ENCODE results near the gene TMED10.

TMED10 gene

GRCh38 chr14:75181293-75182062, 5.1 kb upstream of the TMED10 start:
- H3K4me1 ChIP-seq (ENCODE audit: control extremely low read depth in 1 of 4, control insufficient read depth in 4 of 4, insufficient read depth in 4 of 4, low read length in 3 of 4), result peaks cover 0 to 30% (median 4%) of the 10 kb centered on the region in 4 experiments
- CTCF ChIA-PET, result interaction anchor here (0.6 to 1.2 kb wide), 4 partner anchors 21 to 121 kb away, joined by 3 to 5 read pairs (median 3); no protein-coding TSS in a partner anchor
- peaks cover 0 to under 1% (median 0%) of the 10 kb centered on the region in 5 experiments for H3K27me3 ChIP-seq (replicated peaks in 2 of 5; ENCODE audit: control insufficient read depth in 4 of 5, insufficient read depth in 5 of 5, low read length in 4 of 5)
- DNase-seq, result no peak
- no peak overlapping the region for H3K27ac ChIP-seq (ENCODE audit: insufficient read depth in 1 of 2, low read depth in 1 of 2, low read length in 2 of 2, poor library complexity in 1 of 2, severe bottlenecking in 2 of 2)
- H3K9me3 ChIP-seq (ENCODE audit: control extremely low read depth in 1 of 5, control insufficient read depth in 4 of 5, insufficient read depth in 2 of 5, low read depth in 1 of 5, low read length in 4 of 5), result no peaks in the 10 kb centered on the region
- POLR2A ChIA-PET, result no interaction called here
- H3K36me3 ChIP-seq (ENCODE audit: control insufficient read depth in 4 of 4, insufficient read depth in 4 of 4, low read length in 3 of 4), result no peaks in the 10 kb centered on the region
- H3K4me3 ChIP-seq (ENCODE audit: control insufficient read depth in 1 of 7, extremely low read depth in 1 of 7, insufficient read depth in 4 of 7, low read depth in 2 of 7, low read length in 6 of 7), result no peak overlapping the region
- WGBS (ENCODE audit: insufficient coverage), result 100% methylated on average over 1 of the region's 1 CpG

- 0% methylated on average over 9 of the region's 10 CpGs for WGBS (ENCODE audit: insufficient coverage)
- Histone ChIP-seq H3K36me3 (ENCODE audit: control insufficient read depth in 4 of 4, insufficient read depth in 4 of 4, low read length in 3 of 4) (peaks cover 0 to 3% (median under 1%) of the 10 kb centered on the region in 4 experiments), H3K9me3 (ENCODE audit: control extremely low read depth in 1 of 5, control insufficient read depth in 4 of 5, insufficient read depth in 2 of 5, low read depth in 1 of 5, low read length in 4 of 5) (no peaks in the 10 kb centered on the region), H3K27ac (ENCODE audit: insufficient read depth in 1 of 2, low read depth in 1 of 2, low read length in 2 of 2, poor library complexity in 1 of 2, severe bottlenecking in 2 of 2) (peak overlapping the region; percentile 99 to 100), H3K4me3 (ENCODE audit: control insufficient read depth in 1 of 7, extremely low read depth in 1 of 7, insufficient read depth in 4 of 7, low read depth in 2 of 7, low read length in 6 of 7) (peak overlapping the region; percentile 46 to 95 (median 89)), H3K27me3 (replicated peaks in 2 of 5; ENCODE audit: control insufficient read depth in 4 of 5, insufficient read depth in 5 of 5, low read length in 4 of 5) (no peaks in the 10 kb centered on the region), H3K4me1 (ENCODE audit: control extremely low read depth in 1 of 4, control insufficient read depth in 4 of 4, insufficient read depth in 4 of 4, low read length in 3 of 4) (peaks cover 0 to 19% (median 13%) of the 10 kb centered on the region in 4 experiments)
- ChIA-PET POLR2A (interaction anchor here (0.6 to 1.5 kb wide), 6 partner anchors 13 to 107 kb away, joined by 3 to 7 read pairs (median 5); partner anchors contain the start of gene FOS), CTCF (interaction anchor here (1.1 to 3.1 kb wide), 3 partner anchors 13 to 93 kb away, joined by 3 to 9 read pairs (median 4); no protein-coding TSS in a partner anchor)
- peak in 1 of 3 donors; percentile 91 for DNase-seq
Observed at GRCh38 chr14:75175677-75176141, 703 bp downstream of the TMED10 start.

- 80% methylated on average over 2 of the region's 2 CpGs for WGBS (ENCODE audit: insufficient coverage)
- POLR2A ChIA-PET, result no interaction called here
Observed at GRCh38 chr14:75174066-75174465, 2.3 kb downstream of the TMED10 start.

GRCh38 chr14:75170772-75171171, 5.6 kb downstream of the TMED10 start:
- Histone ChIP-seq H3K36me3 (ENCODE audit: control insufficient read depth in 4 of 4, insufficient read depth in 4 of 4, low read length in 3 of 4) (peaks cover 0 to 5% (median under 1%) of the 10 kb centered on the region in 4 experiments), H3K9me3 (ENCODE audit: control extremely low read depth in 1 of 5, control insufficient read depth in 4 of 5, insufficient read depth in 2 of 5, low read depth in 1 of 5, low read length in 4 of 5) (no peaks in the 10 kb centered on the region), H3K27me3 (replicated peaks in 2 of 5; ENCODE audit: control insufficient read depth in 4 of 5, insufficient read depth in 5 of 5, low read length in 4 of 5) (no peaks in the 10 kb centered on the region), H3K27ac (ENCODE audit: insufficient read depth in 1 of 2, low read depth in 1 of 2, low read length in 2 of 2, poor library complexity in 1 of 2, severe bottlenecking in 2 of 2) (no peak overlapping the region), H3K4me1 (ENCODE audit: control extremely low read depth in 1 of 4, control insufficient read depth in 4 of 4, insufficient read depth in 4 of 4, low read length in 3 of 4) (peaks cover 0 to 19% (median 7%) of the 10 kb centered on the region in 4 experiments), H3K4me3 (ENCODE audit: control insufficient read depth in 1 of 7, extremely low read depth in 1 of 7, insufficient read depth in 4 of 7, low read depth in 2 of 7, low read length in 6 of 7) (no peak overlapping the region)
- 100% methylated on average over 1 of the region's 4 CpGs for WGBS (ENCODE audit: insufficient coverage)
- POLR2A ChIA-PET, result no interaction called here
- no peak for DNase-seq
- CTCF ChIA-PET, result interaction anchor here (2.1 kb wide), 1 partner anchor 124 kb away, joined by 5 read pairs; no protein-coding TSS in a partner anchor

More at GRCh38 chr14:75174066-75174465, 2.3 kb downstream of the TMED10 start:
- no peaks in the 10 kb centered on the region for H3K9me3 ChIP-seq (ENCODE audit: control extremely low read depth in 1 of 5, control insufficient read depth in 4 of 5, insufficient read depth in 2 of 5, low read depth in 1 of 5, low read length in 4 of 5)
- peaks cover 0 to 3% (median under 1%) of the 10 kb centered on the region in 4 experiments for H3K36me3 ChIP-seq (ENCODE audit: control insufficient read depth in 4 of 4, insufficient read depth in 4 of 4, low read length in 3 of 4)
- no peak for DNase-seq
- no peak overlapping the region for H3K4me3 ChIP-seq (ENCODE audit: control insufficient read depth in 1 of 7, extremely low read depth in 1 of 7, insufficient read depth in 4 of 7, low read depth in 2 of 7, low read length in 6 of 7)
- H3K27ac ChIP-seq (ENCODE audit: insufficient read depth in 1 of 2, low read depth in 1 of 2, low read length in 2 of 2, poor library complexity in 1 of 2, severe bottlenecking in 2 of 2), result no peak overlapping the region
- H3K4me1 ChIP-seq (ENCODE audit: control extremely low read depth in 1 of 4, control insufficient read depth in 4 of 4, insufficient read depth in 4 of 4, low read length in 3 of 4), result peaks cover 0 to 22% (median 14%) of the 10 kb centered on the region in 4 experiments
- CTCF ChIA-PET, result interaction anchor here (1.5 kb wide), 1 partner anchor 10 kb away, joined by 4 read pairs; no protein-coding TSS in a partner anchor
- H3K27me3 ChIP-seq (replicated peaks in 2 of 5; ENCODE audit: control insufficient read depth in 4 of 5, insufficient read depth in 5 of 5, low read length in 4 of 5), result no peaks in the 10 kb centered on the region

- ChIA-PET CTCF (interaction anchor here (1.0 to 2.1 kb wide), 6 partner anchors 10 to 126 kb away, joined by 3 to 5 read pairs (median 4); no protein-coding TSS in a partner anchor), POLR2A (interaction anchor here (0.6 kb wide), 1 partner anchor 27 kb away, joined by 3 read pairs; no protein-coding TSS in a partner anchor)
Observed at GRCh38 chr14:75168586-75169335, 7.7 kb downstream of the TMED10 start.

GRCh38 chr14:75167325-75167724, 9.1 kb downstream of the TMED10 start:
- WGBS (ENCODE audit: insufficient coverage), result no CpG with 5 or more reads among the region's 2 CpGs

More at GRCh38 chr14:75168586-75169335, 7.7 kb downstream of the TMED10 start:
- Histone ChIP-seq H3K27ac (ENCODE audit: insufficient read depth in 1 of 2, low read depth in 1 of 2, low read length in 2 of 2, poor library complexity in 1 of 2, severe bottlenecking in 2 of 2) (no peak overlapping the region), H3K27me3 (replicated peaks in 2 of 5; ENCODE audit: control insufficient read depth in 4 of 5, insufficient read depth in 5 of 5, low read length in 4 of 5) (no peaks in the 10 kb centered on the region), H3K9me3 (ENCODE audit: control extremely low read depth in 1 of 5, control insufficient read depth in 4 of 5, insufficient read depth in 2 of 5, low read depth in 1 of 5, low read length in 4 of 5) (no peaks in the 10 kb centered on the region), H3K4me3 (ENCODE audit: control insufficient read depth in 1 of 7, extremely low read depth in 1 of 7, insufficient read depth in 4 of 7, low read depth in 2 of 7, low read length in 6 of 7) (no peak overlapping the region), H3K4me1 (ENCODE audit: control extremely low read depth in 1 of 4, control insufficient read depth in 4 of 4, insufficient read depth in 4 of 4, low read length in 3 of 4) (peaks cover 0 to 5% (median 0%) of the 10 kb centered on the region in 4 experiments), H3K36me3 (ENCODE audit: control insufficient read depth in 4 of 4, insufficient read depth in 4 of 4, low read length in 3 of 4) (peaks cover 0 to 6% (median under 1%) of the 10 kb centered on the region in 4 experiments)
- 100% methylated on average over 2 of the region's 3 CpGs for WGBS (ENCODE audit: insufficient coverage)
- no peak for DNase-seq

More at GRCh38 chr14:75167325-75167724, 9.1 kb downstream of the TMED10 start:
- no peak for DNase-seq
- CTCF ChIA-PET, result interaction anchor here (1.1 to 1.9 kb wide), 5 partner anchors 9 to 133 kb away, joined by 3 to 5 read pairs (median 4); no protein-coding TSS in a partner anchor
- Histone ChIP-seq H3K4me3 (ENCODE audit: control insufficient read depth in 1 of 7, extremely low read depth in 1 of 7, insufficient read depth in 4 of 7, low read depth in 2 of 7, low read length in 6 of 7) (no peak overlapping the region), H3K9me3 (ENCODE audit: control extremely low read depth in 1 of 5, control insufficient read depth in 4 of 5, insufficient read depth in 2 of 5, low read depth in 1 of 5, low read length in 4 of 5) (no peaks in the 10 kb centered on the region), H3K27ac (ENCODE audit: insufficient read depth in 1 of 2, low read depth in 1 of 2, low read length in 2 of 2, poor library complexity in 1 of 2, severe bottlenecking in 2 of 2) (no peak overlapping the region), H3K4me1 (ENCODE audit: control extremely low read depth in 1 of 4, control insufficient read depth in 4 of 4, insufficient read depth in 4 of 4, low read length in 3 of 4) (peaks cover 0 to 4% (median 0%) of the 10 kb centered on the region in 4 experiments), H3K27me3 (replicated peaks in 2 of 5; ENCODE audit: control insufficient read depth in 4 of 5, insufficient read depth in 5 of 5, low read length in 4 of 5) (no peaks in the 10 kb centered on the region), H3K36me3 (ENCODE audit: control insufficient read depth in 4 of 4, insufficient read depth in 4 of 4, low read length in 3 of 4) (peaks cover 0 to 10% (median under 1%) of the 10 kb centered on the region in 4 experiments)
- POLR2A ChIA-PET, result no interaction called here
